Fibroblast of upper back skin (primary cell): ENCODE measurements around the gene SPATA13.
"Not testable (repeated sequence)": the region's sequence is repeated elsewhere in the genome, so short reads cannot be mapped to it uniquely, and the experiment has no call there.

ENCODE experiments used
- DNase-seq: peaks from one replicate; pipeline ENCODE4 v3.0.0-alpha.2; 2013

SPATA13 gene

DNA sequence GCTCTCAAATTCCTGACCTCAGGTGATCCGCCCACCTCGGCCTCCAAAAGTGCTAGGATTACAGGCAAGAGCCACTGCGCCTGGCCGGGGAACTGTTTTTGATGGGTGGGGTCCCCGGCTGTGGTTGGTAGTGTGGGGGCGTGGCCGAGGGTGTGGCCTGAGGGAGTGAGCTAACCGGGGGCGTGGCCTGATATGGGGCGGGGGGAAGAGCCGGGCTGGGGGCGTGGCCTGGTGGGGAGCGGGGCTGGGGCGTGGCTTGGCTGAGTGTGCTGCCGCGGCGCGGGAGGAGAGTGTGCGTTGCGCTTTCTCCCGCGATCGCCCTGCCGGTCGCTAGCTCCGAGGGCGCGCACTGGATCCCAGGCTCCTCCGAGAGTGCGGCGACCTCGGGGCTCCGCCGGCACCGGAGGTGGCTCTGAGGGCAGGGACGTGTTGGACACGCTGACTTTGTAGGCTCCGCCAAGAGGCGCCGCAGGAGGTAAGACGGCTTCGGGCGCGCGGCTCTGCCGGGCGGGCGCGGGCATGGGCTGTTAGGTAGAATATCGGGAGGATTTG lies at the start of gene SPATA13:
Gene SPATA13 (plus strand): TSS at position 263 of the 552 bp plus-strand sequence. CDS start 62,210 bp downstream, outside the sequence.
- peak; percentile 85 for DNase-seq

GRCh38 chr13:24112791-24113190 lies 47.7 kb upstream of the SPATA13 start:
- no peak for DNase-seq

DNA sequence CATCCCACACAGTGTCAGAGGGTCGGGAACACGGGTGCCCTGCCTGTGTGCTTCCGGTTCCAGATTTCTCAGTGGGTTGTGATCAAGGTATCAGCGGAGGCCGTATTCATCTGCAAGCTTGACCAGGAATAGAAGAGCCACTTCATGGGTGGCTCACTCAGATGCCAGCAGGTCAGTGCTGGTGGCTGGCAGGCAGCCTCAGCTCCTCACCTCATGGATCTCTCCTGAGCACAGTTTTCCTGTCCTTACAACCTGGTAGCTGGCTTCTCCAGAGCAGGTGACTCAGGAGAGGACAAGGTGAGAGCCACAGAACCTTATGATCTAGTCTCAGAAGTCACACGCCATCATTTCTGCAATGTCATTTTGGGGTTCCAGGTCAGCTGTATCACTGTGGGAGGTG lies 44.8 kb upstream of the SPATA13 start:
- no peak for DNase-seq

- no peak for DNase-seq
Observed at GRCh38 chr13:24116131-24116530, 44.4 kb upstream of the SPATA13 start.

DNA sequence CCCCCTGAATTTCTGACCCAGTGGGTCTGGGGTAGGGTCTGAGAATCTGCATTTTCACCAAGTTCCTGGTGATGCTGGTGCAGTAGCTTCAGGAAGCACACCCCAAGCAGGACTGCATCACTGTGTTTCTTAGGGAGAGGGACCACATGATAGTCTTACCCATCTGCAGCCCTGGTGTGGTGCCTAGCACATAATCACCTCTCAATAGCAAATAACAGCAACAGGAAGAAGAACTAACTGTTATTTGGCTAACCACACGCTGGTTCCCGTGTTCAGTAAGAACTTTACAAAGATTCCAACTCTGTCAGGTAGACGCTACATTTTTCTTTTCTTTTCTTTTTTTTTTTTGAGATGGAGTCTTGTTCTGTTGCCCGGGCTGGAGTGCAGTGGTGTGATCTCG lies 41.9 kb upstream of the SPATA13 start:
- no peak for DNase-seq

GRCh38 chr13:24119626-24120508 lies 40.7 kb upstream of the SPATA13 start:
- no peak for DNase-seq

- DNase-seq = not testable (repeated sequence)
Observed at GRCh38 chr13:24122045-24122444, 38.5 kb upstream of the SPATA13 start.

DNA sequence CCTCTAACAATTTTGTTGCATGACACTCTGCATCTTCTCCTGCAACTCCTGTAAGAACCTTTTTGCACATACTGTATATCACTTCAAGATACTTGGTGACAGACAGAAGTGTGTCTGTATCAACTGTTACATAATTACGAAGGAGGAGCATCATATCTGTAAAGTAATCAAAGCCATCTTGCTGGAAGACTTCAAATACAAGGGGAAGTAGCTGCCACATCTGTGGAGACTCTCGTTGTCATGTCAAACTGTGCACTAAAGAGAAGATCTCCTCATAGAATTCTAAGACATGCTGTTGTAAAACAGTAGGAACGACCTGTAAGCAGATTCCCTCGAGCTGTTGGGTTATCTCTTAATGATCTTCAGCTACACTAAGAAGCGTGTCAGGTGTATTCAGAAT lies 38.0 kb upstream of the SPATA13 start:
- no peak for DNase-seq

GRCh38 chr13:24123761-24124160 lies 36.8 kb upstream of the SPATA13 start:
- no peak for DNase-seq

DNA sequence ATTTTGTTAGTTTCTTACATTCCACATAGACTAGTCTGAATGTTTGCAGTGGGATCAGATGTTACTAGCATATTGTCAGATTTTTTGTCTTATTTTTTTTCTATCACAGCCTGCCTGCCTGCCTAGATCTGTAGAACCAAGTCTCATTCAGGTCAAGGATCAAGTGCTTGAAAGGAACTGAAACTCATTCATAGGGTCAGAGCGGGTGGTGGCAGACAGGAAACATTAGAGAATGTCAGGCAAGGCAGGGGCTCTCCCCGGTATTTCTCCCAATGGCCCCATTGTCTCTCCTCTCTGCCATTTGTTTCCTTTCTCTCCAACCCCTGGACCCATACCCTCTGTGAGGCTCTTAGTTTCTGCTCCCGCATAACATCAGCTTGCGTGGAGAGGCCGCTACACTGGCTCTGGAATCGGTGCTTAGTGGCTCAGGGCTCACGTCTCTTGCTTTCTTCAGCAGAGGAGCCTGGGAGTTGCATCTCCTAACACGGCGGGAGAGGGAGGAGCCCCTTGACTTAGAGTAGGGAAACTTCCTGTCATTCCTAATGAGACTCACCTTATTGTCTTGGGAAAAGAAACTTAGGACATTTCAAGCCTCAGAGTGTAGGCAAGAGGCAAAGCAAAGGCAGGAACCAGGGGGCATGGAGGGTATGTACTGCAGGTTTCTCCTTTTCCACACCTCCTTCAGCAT lies 35.6 kb upstream of the SPATA13 start:
- no peak for DNase-seq

GRCh38 chr13:24127116-24127631 lies 33.3 kb upstream of the SPATA13 start:
- no peak for DNase-seq

DNA sequence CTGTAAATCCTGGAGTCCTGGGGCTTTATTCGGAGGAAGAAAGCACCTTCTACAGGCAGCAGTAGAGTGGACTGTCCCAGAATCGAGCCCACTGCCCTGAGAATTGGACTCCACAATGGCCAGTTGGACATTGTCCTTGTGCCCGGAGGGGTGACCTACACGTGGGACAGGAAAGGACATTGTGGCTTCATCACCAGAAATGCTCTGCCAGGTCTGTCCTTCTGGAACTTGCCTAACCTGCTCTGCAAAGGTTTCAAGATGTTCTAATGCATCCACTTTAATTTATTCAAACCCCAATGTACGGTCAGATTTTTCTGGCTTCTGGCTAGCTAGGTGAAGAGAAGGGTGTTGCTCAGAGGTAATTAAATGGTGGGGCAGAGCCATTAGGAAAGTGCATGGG lies 32.4 kb upstream of the SPATA13 start:
- no peak for DNase-seq

GRCh38 chr13:24128962-24129361 lies 31.6 kb upstream of the SPATA13 start:
- no peak for DNase-seq

DNA sequence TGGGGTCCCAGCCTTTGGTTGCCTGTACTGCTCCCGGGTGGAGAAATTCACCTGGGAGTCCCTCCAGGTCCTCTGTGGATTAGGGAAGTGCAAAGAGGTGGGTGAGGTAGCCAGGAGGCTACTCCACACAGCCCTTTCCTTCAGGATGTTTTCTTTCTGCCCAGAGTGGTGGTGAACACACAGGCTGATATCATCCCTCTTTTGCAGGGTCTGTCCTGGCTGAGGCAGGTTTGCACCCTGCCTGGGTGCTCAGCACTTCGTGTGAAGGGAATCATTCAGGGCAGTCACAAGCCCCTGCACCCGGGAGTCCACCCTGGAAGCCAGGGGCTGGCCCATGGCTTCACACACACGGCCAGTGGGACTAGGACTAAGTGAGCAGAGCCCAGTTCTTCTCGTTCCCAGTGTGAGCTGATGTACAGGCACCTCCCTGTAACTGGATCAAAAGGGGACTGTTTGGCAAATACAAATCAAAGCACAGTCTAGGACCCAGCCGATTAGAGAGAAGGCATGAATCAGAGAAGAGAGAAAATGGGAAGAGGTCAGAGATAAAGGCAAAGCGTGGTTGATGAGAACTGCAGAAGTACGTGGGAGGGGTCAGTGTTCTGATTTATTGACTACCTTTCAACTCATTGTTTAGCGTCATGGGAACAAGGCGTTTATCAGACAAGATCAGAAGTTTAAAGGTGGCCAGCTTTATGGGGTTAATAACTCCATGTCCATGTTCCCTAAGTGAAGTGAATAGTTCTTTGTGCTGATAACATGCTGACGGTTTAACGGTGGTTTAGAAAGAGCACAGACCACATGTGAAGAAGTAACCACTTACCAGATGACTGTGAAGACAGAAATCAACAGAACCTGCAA lies 30.4 kb upstream of the SPATA13 start:
- DNase-seq = no peak

GRCh38 chr13:24131749-24132148 lies 28.8 kb upstream of the SPATA13 start:
- DNase-seq = no peak

- DNase-seq = no peak
Observed at GRCh38 chr13:24133021-24133795, 27.3 kb upstream of the SPATA13 start.

- DNase-seq = no peak
Observed at GRCh38 chr13:24134231-24134630, 26.3 kb upstream of the SPATA13 start.

DNA sequence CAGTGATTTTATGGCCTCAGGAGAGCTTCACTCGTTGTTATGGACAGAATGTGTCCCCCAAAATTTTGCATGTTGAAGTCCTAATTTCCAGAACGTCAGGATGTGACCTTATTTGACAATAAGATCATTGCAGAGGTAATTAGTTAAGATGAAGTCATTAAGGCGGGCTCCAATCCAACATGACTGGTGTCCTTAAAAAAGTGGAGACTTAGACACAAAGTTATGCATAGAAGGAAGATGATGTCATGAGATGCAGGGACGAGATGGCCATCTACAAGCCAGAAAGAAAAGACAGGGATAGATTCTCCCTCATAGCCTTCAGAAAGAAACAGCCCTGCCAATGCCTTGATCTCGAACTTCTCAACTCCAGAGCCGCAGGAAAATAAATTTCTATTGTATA lies 25.8 kb upstream of the SPATA13 start:
- DNase-seq = no peak

GRCh38 chr13:24135674-24136300 lies 24.7 kb upstream of the SPATA13 start:
- DNase-seq = peak; percentile 40

- no peak for DNase-seq
Observed at GRCh38 chr13:24138911-24139310, 21.6 kb upstream of the SPATA13 start.

- peak; percentile 28 for DNase-seq
Observed at GRCh38 chr13:24141333-24141910, 19.1 kb upstream of the SPATA13 start.
